Gastrocnemius medialis (tissue), 4 donors: ENCODE measurements around the gene HK1.

Experiments
- POLR2A ChIP-seq, 2 donors: fragments of 450-650 bp; IDR thresholded peaks; one replicate each; pipeline ENCODE4 v1.6.1; 2017; ENCODE audit warnings: antibody characterized with exemption in 2 of 2, mild to moderate bottlenecking in 2 of 2, moderate library complexity in 2 of 2
- TF ChIP-seq, protein P1 (sequence below), 5 experiments: fragments of 450-650 bp in 3 of 5; fragments of 200-600 bp in 2 of 5; sonication (generic) in 2 of 5; IDR thresholded peaks in 4 of 5; conservative IDR thresholded peaks in 1 of 5; 1 replicate in 4 of 5; 2 replicates in 1 of 5; pipeline ENCODE4 v1.5.1; 2016 to 2019; ENCODE audit warnings: antibody characterized with exemption in 5 of 5, mild to moderate bottlenecking in 3 of 5, moderate library complexity in 3 of 5

DNA sequence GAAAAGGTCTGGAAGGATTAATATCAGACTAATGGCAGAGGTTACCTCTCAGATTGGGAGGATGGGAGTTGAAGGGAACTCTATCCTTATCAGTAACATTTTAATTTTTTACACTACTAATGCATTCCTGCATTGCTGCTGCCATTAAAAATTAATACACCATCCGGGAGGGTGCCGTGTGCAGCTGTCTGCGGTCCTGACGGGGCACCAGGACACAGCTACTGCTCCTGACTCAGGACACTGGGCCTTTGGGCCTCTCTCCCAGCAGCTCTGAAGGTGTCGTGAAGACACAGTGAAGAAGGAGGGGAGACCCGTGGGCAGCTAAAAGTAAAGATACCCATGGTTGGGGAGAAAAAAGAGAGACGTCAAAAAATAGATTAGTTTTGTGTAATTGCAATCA is 23.4 kb upstream of the HK1 start:
- TF ChIP-seq, protein P1, sequence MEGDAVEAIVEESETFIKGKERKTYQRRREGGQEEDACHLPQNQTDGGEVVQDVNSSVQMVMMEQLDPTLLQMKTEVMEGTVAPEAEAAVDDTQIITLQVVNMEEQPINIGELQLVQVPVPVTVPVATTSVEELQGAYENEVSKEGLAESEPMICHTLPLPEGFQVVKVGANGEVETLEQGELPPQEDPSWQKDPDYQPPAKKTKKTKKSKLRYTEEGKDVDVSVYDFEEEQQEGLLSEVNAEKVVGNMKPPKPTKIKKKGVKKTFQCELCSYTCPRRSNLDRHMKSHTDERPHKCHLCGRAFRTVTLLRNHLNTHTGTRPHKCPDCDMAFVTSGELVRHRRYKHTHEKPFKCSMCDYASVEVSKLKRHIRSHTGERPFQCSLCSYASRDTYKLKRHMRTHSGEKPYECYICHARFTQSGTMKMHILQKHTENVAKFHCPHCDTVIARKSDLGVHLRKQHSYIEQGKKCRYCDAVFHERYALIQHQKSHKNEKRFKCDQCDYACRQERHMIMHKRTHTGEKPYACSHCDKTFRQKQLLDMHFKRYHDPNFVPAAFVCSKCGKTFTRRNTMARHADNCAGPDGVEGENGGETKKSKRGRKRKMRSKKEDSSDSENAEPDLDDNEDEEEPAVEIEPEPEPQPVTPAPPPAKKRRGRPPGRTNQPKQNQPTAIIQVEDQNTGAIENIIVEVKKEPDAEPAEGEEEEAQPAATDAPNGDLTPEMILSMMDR (IDR thresholded peaks at IDR 0.05 in 4 of 5, conservative IDR thresholded peaks at IDR 0.05 in 1 of 5) = no peak
- TF ChIP-seq POLR2A (IDR thresholded peaks at IDR 0.05) = no peak
